HepG2 (cell line): ENCODE measurements around the gene TCF7L2. TPM values are rescaled to one million over a fixed set of nuclear protein-coding genes. Genes with fewer than 3 reads are reported as not detected.

Experiments used
- BATF2 ChIP-seq: sonication (generic); formaldehyde crosslinking; IDR thresholded peaks from 2 replicates; pipeline ENCODE4 v1.8.0; 2022; ENCODE audit warnings: mild to moderate bottlenecking, missing genetic modification reagents, moderate library complexity
- BCL6 ChIP-seq: IDR thresholded peaks from 2 replicates; pipeline ENCODE4 v1.6.1; 2016; ENCODE audit warnings: missing genetic modification reagents, missing compliant biosample characterization
- ELF4 ChIP-seq: sonication (generic); formaldehyde crosslinking; IDR thresholded peaks from 2 replicates; pipeline ENCODE4 v1.5.0; 2020; ENCODE audit warnings: missing genetic modification reagents, mild to moderate bottlenecking, moderate library complexity, borderline replicate concordance
- EP300 ChIP-seq, 3 experiments: sonication (generic) in 1 of 3; formaldehyde crosslinking in 1 of 3; IDR thresholded peaks; 2 replicates each; pipeline versions ENCODE4 v1.5.1 to v1.6.1; 2011 to 2020; ENCODE audit warnings: low read depth in 2 of 3, low read length in 2 of 3, borderline replicate concordance in 1 of 3, improper control_type of control experiment in 1 of 3, mild to moderate bottlenecking in 1 of 3, missing genetic modification reagents in 1 of 3, moderate library complexity in 1 of 3
- FOXA3 ChIP-seq: IDR thresholded peaks from 2 replicates; pipeline ENCODE4 v1.6.1; 2016; ENCODE audit warnings: missing genetic modification reagents, missing compliant biosample characterization
- KAT2B ChIP-seq: fragments of 150-350 bp; IDR thresholded peaks from 2 replicates; pipeline ENCODE4 v1.6.1; 2014; ENCODE audit warnings: low read depth, low read length, borderline replicate concordance
- MAF1 ChIP-seq: sonication (generic); formaldehyde crosslinking; IDR thresholded peaks from 2 replicates; pipeline ENCODE4 v1.5.0; 2020; ENCODE audit warnings: missing genetic modification reagents, borderline replicate concordance
- NFIB ChIP-seq: sonication (generic); formaldehyde crosslinking; IDR thresholded peaks from 2 replicates; pipeline ENCODE4 v1.9.0; 2021; ENCODE audit warnings: missing genetic modification reagents, mild to moderate bottlenecking, borderline replicate concordance
- POLR2A ChIP-seq, 2 experiments: IDR thresholded peaks; 2 replicates each; pipeline ENCODE4 v1.6.1; 2011; ENCODE audit warnings: low read depth in 2 of 2, low read length in 2 of 2, mild to moderate bottlenecking in 1 of 2, moderate library complexity in 1 of 2; ENCODE audit not compliant: insufficient read depth in 1 of 2
- RXRA ChIP-seq: sonication (generic); formaldehyde crosslinking; IDR thresholded peaks from 2 replicates; pipeline ENCODE4 v1.5.1; 2020; ENCODE audit warnings: missing genetic modification reagents
- SMAD9 ChIP-seq: sonication (generic); formaldehyde crosslinking; IDR thresholded peaks from 2 replicates; pipeline ENCODE4 v1.5.1; 2020; ENCODE audit warnings: mild to moderate bottlenecking, missing genetic modification reagents
- THRA ChIP-seq: sonication (generic); formaldehyde crosslinking; IDR thresholded peaks from 2 replicates; pipeline ENCODE4 v1.4.0; 2020; ENCODE audit warnings: missing genetic modification reagents, borderline replicate concordance
- ZBTB2 ChIP-seq: sonication (generic); formaldehyde crosslinking; IDR thresholded peaks from 2 replicates; pipeline ENCODE4 v1.8.0; 2022; ENCODE audit warnings: low read depth, missing genetic modification reagents
- ZBTB25 ChIP-seq: IDR thresholded peaks from 2 replicates; pipeline ENCODE4 v1.6.1; 2018; ENCODE audit warnings: missing genetic modification reagents
- ZNF230 ChIP-seq: sonication (generic); formaldehyde crosslinking; IDR thresholded peaks from 2 replicates; pipeline ENCODE4 v1.4.0; 2020; ENCODE audit warnings: mild to moderate bottlenecking, missing genetic modification reagents
- ZNF292 ChIP-seq: sonication (generic); formaldehyde crosslinking; IDR thresholded peaks from 2 replicates; pipeline ENCODE4 v1.8.1; 2022; ENCODE audit warnings: mild to moderate bottlenecking, low read depth, missing genetic modification reagents, borderline replicate concordance
- ZNF501 ChIP-seq: sonication (generic); formaldehyde crosslinking; IDR thresholded peaks from 2 replicates; pipeline ENCODE4 v1.5.1; 2020; ENCODE audit warnings: mild to moderate bottlenecking, moderate library complexity, missing genetic modification reagents
- ZNF530 ChIP-seq: sonication (generic); formaldehyde crosslinking; IDR thresholded peaks from 2 replicates; pipeline ENCODE4 v1.5.0; 2020; ENCODE audit warnings: low read depth, mild to moderate bottlenecking, missing genetic modification reagents
- ZNF724P ChIP-seq: sonication (generic); formaldehyde crosslinking; IDR thresholded peaks from 2 replicates; pipeline ENCODE4 v1.8.0; 2022; ENCODE audit warnings: missing genetic modification reagents, borderline replicate concordance
- ZNF816 ChIP-seq: sonication (generic); formaldehyde crosslinking; IDR thresholded peaks from 2 replicates; pipeline ENCODE4 v1.8.0; 2022; ENCODE audit warnings: missing genetic modification reagents, mild to moderate bottlenecking, borderline replicate concordance
- polyA plus RNA-seq, 8 experiments: library from polyadenylated mRNA; depleted of rRNA in 3 of 8; stranded (reverse) in 7 of 8; unstranded in 1 of 8; fragments of >200 nt; fragmentation: Illumina TruSeq in 4 of 8; extraction: Trizol in 4 of 8; gene quantifications; 2 replicates each; pipeline versions ENCODE4 v1.2.1 to v1.2.3, GENCODE V29; 2011 to 2016; ENCODE audit warnings: low read depth in 4 of 8, missing spikeins in 1 of 8, mixed read lengths in 1 of 8; ENCODE audit not compliant: insufficient read depth in 1 of 8
- total RNA-seq, 5 experiments: library from RNA; depleted of rRNA; stranded (reverse); fragments of >200 nt; fragmentation: Illumina TruSeq; extraction: Trizol; gene quantifications; 2 replicates each; pipeline ENCODE4 v1.2.3, GENCODE V29; 2016; ENCODE audit warnings: low read depth in 1 of 5
- TF ChIP-seq, protein P1 (sequence below): sonication (generic); formaldehyde crosslinking; IDR thresholded peaks from 2 replicates; pipeline ENCODE4 v1.4.0; 2020; ENCODE audit warnings: mild to moderate bottlenecking, missing genetic modification reagents
- TF ChIP-seq, protein P2 (sequence below): sonication (generic); formaldehyde crosslinking; IDR thresholded peaks from 2 replicates; pipeline ENCODE4 v1.9.0; 2022; ENCODE audit warnings: low read depth, missing genetic modification reagents

Gene TCF7L2
- total and polyA plus RNA-seq, 2 of the 13 experiments (the other 11 are each of a cell fraction or from before 2014, with no cell fraction given): 3.9 to 13.7 TPM

- TF ChIP-seq, protein P1, sequence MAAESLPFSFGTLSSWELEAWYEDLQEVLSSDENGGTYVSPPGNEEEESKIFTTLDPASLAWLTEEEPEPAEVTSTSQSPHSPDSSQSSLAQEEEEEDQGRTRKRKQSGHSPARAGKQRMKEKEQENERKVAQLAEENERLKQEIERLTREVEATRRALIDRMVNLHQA (CRISPR knock-in tag): no peak
- peak in 1 of 2 experiments; percentile 89; a peak in 2 of 4 replicates for TF ChIP-seq EP300 (IDR thresholded peaks at IDR 0.05; ENCODE audit: low read depth in 2 of 2, low read length in 2 of 2)
- peak; percentile 89 for TF ChIP-seq EP300 (CRISPR knock-in tag; IDR thresholded peaks at IDR 0.05; ENCODE audit: borderline replicate concordance)
- no peak for TF ChIP-seq KAT2B
- TF ChIP-seq MAF1 (CRISPR knock-in tag): no peak
- TF ChIP-seq ELF4: no peak
- TF ChIP-seq POLR2A (IDR thresholded peaks at IDR 0.05; ENCODE audit: insufficient read depth in 1 of 2, low read depth in 2 of 2, low read length in 2 of 2): no peak
- TF ChIP-seq ZNF292 (CRISPR knock-in tag): no peak
- TF ChIP-seq BCL6: peak; percentile 87
- peak; percentile 66; the same call in 1 of the 2 replicates for TF ChIP-seq ZBTB25 (CRISPR knock-in tag)
- no peak for TF ChIP-seq ZNF724P
- TF ChIP-seq ZBTB2 (CRISPR knock-in tag): no peak
- TF ChIP-seq, protein P2, sequence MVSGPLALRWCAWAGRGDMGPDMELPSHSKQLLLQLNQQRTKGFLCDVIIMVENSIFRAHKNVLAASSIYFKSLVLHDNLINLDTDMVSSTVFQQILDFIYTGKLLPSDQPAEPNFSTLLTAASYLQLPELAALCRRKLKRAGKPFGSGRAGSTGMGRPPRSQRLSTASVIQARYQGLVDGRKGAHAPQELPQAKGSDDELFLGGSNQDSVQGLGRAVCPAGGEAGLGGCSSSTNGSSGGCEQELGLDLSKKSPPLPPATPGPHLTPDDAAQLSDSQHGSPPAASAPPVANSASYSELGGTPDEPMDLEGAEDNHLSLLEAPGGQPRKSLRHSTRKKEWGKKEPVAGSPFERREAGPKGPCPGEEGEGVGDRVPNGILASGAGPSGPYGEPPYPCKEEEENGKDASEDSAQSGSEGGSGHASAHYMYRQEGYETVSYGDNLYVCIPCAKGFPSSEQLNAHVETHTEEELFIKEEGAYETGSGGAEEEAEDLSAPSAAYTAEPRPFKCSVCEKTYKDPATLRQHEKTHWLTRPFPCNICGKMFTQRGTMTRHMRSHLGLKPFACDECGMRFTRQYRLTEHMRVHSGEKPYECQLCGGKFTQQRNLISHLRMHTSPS (CRISPR knock-in tag): no peak
- peak; percentile 99 for TF ChIP-seq FOXA3 (CRISPR knock-in tag)
- TF ChIP-seq BATF2 (CRISPR knock-in tag): no peak
- no peak for TF ChIP-seq SMAD9 (CRISPR knock-in tag)
- TF ChIP-seq ZNF230 (CRISPR knock-in tag): no peak
- 0 out of 2 replicates have a peak, but pooled peaks have one; percentile 63 for TF ChIP-seq THRA
- no peak for TF ChIP-seq ZNF530 (CRISPR knock-in tag)
- TF ChIP-seq ZNF501: peak; percentile 82
- TF ChIP-seq ZNF816 (CRISPR knock-in tag): no peak
- peak; percentile 84; the same call in 1 of the 2 replicates for TF ChIP-seq RXRA
- TF ChIP-seq NFIB: no peak
Observed at GRCh38 chr10:113087165-113088029, 137.3 kb downstream of the TCF7L2 start (continued).
